HCT116 (cell line): ENCODE measurements around the gene SYT7. TPM values are rescaled to one million over a fixed set of nuclear protein-coding genes. Genes with fewer than 3 reads are reported as not detected.

Experiments
- ATAC-seq: fragments of 200-7000 bp; cut with Tn5 transposase; 2 replicates; pipeline ENCODE4 v1.9.1; 2020; ENCODE audit warnings: mild to moderate bottlenecking, moderate library complexity
- BruUV-seq: library from RNA; stranded (reverse); fragments of 400-500 nt; replicated peaks from 2 replicates; lab custom pipeline; 2021; lab: Mats Ljungman, UMichigan
- CTCF ChIA-PET: fragments of 300-600 bp; sonication (Branson Sonifier 250); formaldehyde crosslinking; loops from one replicate; lab custom pipeline; 2021; ENCODE audit warnings: antibody characterized with exemption; lab: Charles Lee
- POLR2A ChIA-PET: fragments of 300-600, 350-600 bp; sonication (Branson Sonifier 250); formaldehyde crosslinking; loops from one replicate; lab custom pipeline; 2021; ENCODE audit warnings: antibody characterized with exemption; lab: Charles Lee
- RAD21 ChIA-PET, 2 experiments: fragments of 300-600 bp; sonication (Branson Sonifier 250); formaldehyde crosslinking; loops; one replicate each; lab custom pipeline; 2023; ENCODE audit warnings: low total read pairs in 2 of 2; ENCODE audit not compliant: uncharacterized antibody in 2 of 2, unreplicated experiment in 2 of 2, low non-redundant PET in 1 of 2; lab: Charles Lee
- DNase-seq: peaks from one replicate; pipeline ENCODE4 v3.0.0-alpha.2; 2010; ENCODE audit warnings: low read depth, low spot score
- H2AFZ ChIP-seq: fragments of 200-600 bp; shearing (Covaris generic), sonication (generic); 2 replicates; pipeline ENCODE4 v1.6.1; 2017; ENCODE audit warnings: low read depth, mixed run types, mixed read lengths, antibody characterized with exemption, low read length; ENCODE audit not compliant: poor library complexity, severe bottlenecking
- H3K27ac ChIP-seq: 2 replicates; pipeline ENCODE4 v1.5.1; 2012; ENCODE audit warnings: low read depth, low read length
- H3K27me3 ChIP-seq: fragments of 200-600 bp; sonication (generic); 2 replicates; pipeline ENCODE4 v1.6.1; 2016; ENCODE audit warnings: mixed run types, low read length, mixed read lengths; ENCODE audit not compliant: insufficient read depth
- H3K36me3 ChIP-seq, 2 experiments: fragments of 200-500 bp in 1 of 2; fragments of 200-600 bp in 1 of 2; sonication (Bioruptor generic) in 1 of 2; sonication (generic) in 1 of 2; 2 replicates each; pipeline versions ENCODE4 v1.5.1 to v1.6.1; 2014 to 2016; ENCODE audit warnings: low read length in 2 of 2, inconsistent platforms in 1 of 2, mixed read lengths in 1 of 2, mixed run types in 1 of 2; ENCODE audit not compliant: insufficient read depth in 2 of 2, control insufficient read depth in 1 of 2
- H3K4me1 ChIP-seq, 2 experiments: fragments of 200-600 bp in 1 of 2; sonication (generic) in 1 of 2; 2 replicates each; pipeline versions ENCODE4 v1.5.1 to v1.6.1; 2012 to 2017; ENCODE audit warnings: low read length in 2 of 2, inconsistent platforms in 1 of 2, mild to moderate bottlenecking in 1 of 2, mixed read lengths in 1 of 2, mixed run types in 1 of 2, moderate library complexity in 1 of 2; ENCODE audit not compliant: insufficient read depth in 2 of 2, control insufficient read depth in 1 of 2
- H3K4me2 ChIP-seq: fragments of 200-600 bp; sonication (generic); 2 replicates; pipeline ENCODE4 v1.6.1; 2017; ENCODE audit warnings: mixed run types, low read length, mixed read lengths
- H3K4me3 ChIP-seq, 2 experiments: fragments of 200-600 bp in 1 of 2; sonication (generic) in 1 of 2; replicated peaks in 1 of 2; 2 replicates each; pipeline ENCODE4 v1.5.1; 2011 to 2016; ENCODE audit warnings: low read length in 2 of 2, control low read depth in 1 of 2, low read depth in 1 of 2, mild to moderate bottlenecking in 1 of 2, mixed read lengths in 1 of 2, mixed run types in 1 of 2
- H3K79me2 ChIP-seq: fragments of 200-600 bp; sonication (generic); 2 replicates; pipeline ENCODE4 v1.6.1; 2017; ENCODE audit warnings: mild to moderate bottlenecking, mixed run types, low read length, moderate library complexity, mixed read lengths; ENCODE audit not compliant: insufficient read depth
- H3K9ac ChIP-seq: fragments of 200-600 bp; sonication (generic); 2 replicates; pipeline ENCODE4 v1.6.1; 2016; ENCODE audit warnings: low read length, mixed read lengths
- H3K9me2 ChIP-seq: fragments of 200-600 bp; sonication (generic), shearing (Covaris generic); 2 replicates; pipeline ENCODE4 v1.6.1; 2017; ENCODE audit warnings: mixed run types, mild to moderate bottlenecking, moderate library complexity; ENCODE audit not compliant: insufficient read depth
- H3K9me3 ChIP-seq, 2 experiments: fragments of 200-500 bp in 1 of 2; fragments of 200-600 bp in 1 of 2; sonication (Bioruptor generic) in 1 of 2; sonication (generic) in 1 of 2; 2 replicates each; pipeline ENCODE4 v1.6.1; 2014 to 2017; ENCODE audit warnings: low read length in 2 of 2, mixed read lengths in 2 of 2, inconsistent platforms in 1 of 2, low read depth in 1 of 2, mild to moderate bottlenecking in 1 of 2, mixed run types in 1 of 2, moderate library complexity in 1 of 2; ENCODE audit not compliant: control insufficient read depth in 1 of 2, insufficient read depth in 1 of 2
- H4K20me1 ChIP-seq: fragments of 200-600 bp; sonication (generic), shearing (Covaris generic); 2 replicates; pipeline ENCODE4 v1.6.1; 2017; ENCODE audit warnings: mixed run types, mild to moderate bottlenecking, moderate library complexity; ENCODE audit not compliant: insufficient read depth
- CBX3 ChIP-seq: IDR thresholded peaks from 2 replicates; pipeline ENCODE4 v1.6.1; 2012; ENCODE audit warnings: low read depth
- CEBPB ChIP-seq: IDR thresholded peaks from 2 replicates; pipeline ENCODE4 v1.6.1; 2012; ENCODE audit warnings: low read depth
- EGR1 ChIP-seq: IDR thresholded peaks from 2 replicates; pipeline ENCODE4 v1.6.1; 2012; ENCODE audit warnings: low read depth
- EZH2phosphoT487 ChIP-seq: fragments of 200-600 bp; IDR thresholded peaks from 2 replicates; pipeline ENCODE4 v1.6.1; 2018; ENCODE audit warnings: antibody characterized with exemption, borderline replicate concordance
- FOSL1 ChIP-seq: IDR thresholded peaks from 2 replicates; pipeline ENCODE4 v1.6.1; 2012; ENCODE audit warnings: low read depth
- JUND ChIP-seq: IDR thresholded peaks from 2 replicates; pipeline ENCODE4 v1.6.1; 2012
- POLR2AphosphoS5 ChIP-seq: IDR thresholded peaks from 2 replicates; pipeline ENCODE4 v1.6.1; 2011; ENCODE audit warnings: mild to moderate bottlenecking, low read depth, low read length, moderate library complexity
- SIN3A ChIP-seq: IDR thresholded peaks from 2 replicates; pipeline ENCODE4 v1.6.1; 2012; ENCODE audit warnings: low read depth
- SP1 ChIP-seq: IDR thresholded peaks from 2 replicates; pipeline ENCODE4 v1.6.1; 2012; ENCODE audit warnings: low read depth
- TCF7L2 ChIP-seq: IDR thresholded peaks from 2 replicates; pipeline ENCODE4 v1.7.0; 2011; ENCODE audit warnings: borderline replicate concordance, inconsistent platforms; ENCODE audit not compliant: insufficient read depth, insufficient read length; ENCODE audit errors: extremely low read depth
- YY1 ChIP-seq: IDR thresholded peaks from 2 replicates; pipeline ENCODE4 v1.6.1; 2011; ENCODE audit warnings: low read length, low read depth, moderate library complexity, mild to moderate bottlenecking; ENCODE audit not compliant: insufficient replicate concordance; ENCODE audit errors: extremely low read depth
- ZFX ChIP-seq: fragments of 450-650 bp; IDR thresholded peaks from 2 replicates; pipeline ENCODE4 v1.6.1; 2017
- ZNF274 ChIP-seq: fragments of 200-500 bp; sonication (Bioruptor generic); IDR thresholded peaks from 2 replicates; pipeline ENCODE4 v1.6.1; 2014; ENCODE audit warnings: mild to moderate bottlenecking, low read depth, low read length, inconsistent platforms
- intact Hi-C: fragments of 100-400 bp; cut with micrococcal nuclease; formaldehyde crosslinking; loops from 2 replicates; pipeline ENCODE4 v1.10.0; 2022
- total RNA-seq: library from RNA; stranded (reverse); gene quantifications from one replicate; pipeline ENCODE4 v1.2.1, GENCODE V29; 2021; ENCODE audit not compliant: unreplicated experiment
- TF ChIP-seq, protein P1 (sequence below): IDR thresholded peaks from 2 replicates; pipeline ENCODE4 v1.6.1; 2012
- TF ChIP-seq, protein P2 (sequence below), 3 experiments: fragments of 200-600 bp in 1 of 3; sonication (generic) in 1 of 3; IDR thresholded peaks in 2 of 3; conservative IDR thresholded peaks in 1 of 3; 2 replicates each; pipeline ENCODE4 v1.5.1; 2012 to 2017; ENCODE audit warnings: low read depth in 2 of 3, low read length in 2 of 3, antibody characterized with exemption in 1 of 3, borderline replicate concordance in 1 of 3, control low read depth in 1 of 3, mild to moderate bottlenecking in 1 of 3, mixed read lengths in 1 of 3, mixed run types in 1 of 3, moderate library complexity in 1 of 3; ENCODE audit not compliant: insufficient read depth in 1 of 3
- TF ChIP-seq, protein P3 (sequence below): IDR thresholded peaks from 2 replicates; pipeline ENCODE4 v1.6.1; 2012

SYT7 gene
- total RNA-seq, 1 experiment from 2014 or later, result 27.4 TPM

DNA sequence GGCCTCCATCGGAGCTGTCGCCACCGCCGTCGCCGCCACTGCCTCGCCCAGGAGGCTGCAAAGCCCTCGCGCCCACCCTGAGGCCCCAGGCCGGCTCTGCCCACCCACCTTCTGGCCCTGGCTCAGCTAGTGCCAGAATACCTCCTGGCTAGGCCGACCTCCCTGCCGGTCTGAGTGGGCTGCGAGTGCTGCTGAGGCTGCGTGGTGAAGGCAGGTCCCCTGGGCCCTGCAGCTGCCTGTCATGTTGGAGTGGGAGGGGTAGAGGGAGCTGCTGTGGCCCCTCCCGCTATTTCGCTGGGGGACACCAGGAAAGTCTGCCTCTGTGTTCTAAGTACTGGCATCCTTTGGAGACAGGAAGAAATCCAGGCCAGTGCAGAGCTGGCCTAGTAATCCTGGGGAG, 38.2 kb downstream of the SYT7 start:
- H3K4me2 ChIP-seq, result no peak overlapping the region
- POLR2A ChIA-PET, result no interaction called here
- no peak overlapping the region for H3K4me3 ChIP-seq
- RAD21 ChIA-PET, result no interaction called here
- H3K27ac ChIP-seq, result no peak overlapping the region; the same call in 1 of the 2 replicates
- H3K9me2 ChIP-seq, result no peaks in the 10 kb centered on the region
- BruUV-seq, result no TSS peak
- intact Hi-C loops, result no loop called here
- H4K20me1 ChIP-seq, result no peaks in the 10 kb centered on the region
- TF ChIP-seq ZFX, result no peak
- no peak for TF ChIP-seq TCF7L2
- TF ChIP-seq EZH2phosphoT487, result no peak
- TF ChIP-seq POLR2AphosphoS5, result no peak
- TF ChIP-seq SP1, result no peak
- TF ChIP-seq FOSL1, result no peak
- TF ChIP-seq, protein P1, sequence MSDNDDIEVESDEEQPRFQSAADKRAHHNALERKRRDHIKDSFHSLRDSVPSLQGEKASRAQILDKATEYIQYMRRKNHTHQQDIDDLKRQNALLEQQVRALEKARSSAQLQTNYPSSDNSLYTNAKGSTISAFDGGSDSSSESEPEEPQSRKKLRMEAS, result no peak
- TF ChIP-seq YY1, result no peak
- TF ChIP-seq JUND, result no peak
- TF ChIP-seq, protein P2, sequence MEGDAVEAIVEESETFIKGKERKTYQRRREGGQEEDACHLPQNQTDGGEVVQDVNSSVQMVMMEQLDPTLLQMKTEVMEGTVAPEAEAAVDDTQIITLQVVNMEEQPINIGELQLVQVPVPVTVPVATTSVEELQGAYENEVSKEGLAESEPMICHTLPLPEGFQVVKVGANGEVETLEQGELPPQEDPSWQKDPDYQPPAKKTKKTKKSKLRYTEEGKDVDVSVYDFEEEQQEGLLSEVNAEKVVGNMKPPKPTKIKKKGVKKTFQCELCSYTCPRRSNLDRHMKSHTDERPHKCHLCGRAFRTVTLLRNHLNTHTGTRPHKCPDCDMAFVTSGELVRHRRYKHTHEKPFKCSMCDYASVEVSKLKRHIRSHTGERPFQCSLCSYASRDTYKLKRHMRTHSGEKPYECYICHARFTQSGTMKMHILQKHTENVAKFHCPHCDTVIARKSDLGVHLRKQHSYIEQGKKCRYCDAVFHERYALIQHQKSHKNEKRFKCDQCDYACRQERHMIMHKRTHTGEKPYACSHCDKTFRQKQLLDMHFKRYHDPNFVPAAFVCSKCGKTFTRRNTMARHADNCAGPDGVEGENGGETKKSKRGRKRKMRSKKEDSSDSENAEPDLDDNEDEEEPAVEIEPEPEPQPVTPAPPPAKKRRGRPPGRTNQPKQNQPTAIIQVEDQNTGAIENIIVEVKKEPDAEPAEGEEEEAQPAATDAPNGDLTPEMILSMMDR (IDR thresholded peaks at IDR 0.05 in 2 of 3, conservative IDR thresholded peaks at IDR 0.05 in 1 of 3; ENCODE audit: borderline replicate concordance in 1 of 3, insufficient read depth in 1 of 3, low read depth in 2 of 3, low read length in 2 of 3), result no peak
- no peak for TF ChIP-seq CEBPB
- no peak for TF ChIP-seq SIN3A
- TF ChIP-seq CBX3, result no peak
- TF ChIP-seq ZNF274, result no peak
- TF ChIP-seq, protein P3, sequence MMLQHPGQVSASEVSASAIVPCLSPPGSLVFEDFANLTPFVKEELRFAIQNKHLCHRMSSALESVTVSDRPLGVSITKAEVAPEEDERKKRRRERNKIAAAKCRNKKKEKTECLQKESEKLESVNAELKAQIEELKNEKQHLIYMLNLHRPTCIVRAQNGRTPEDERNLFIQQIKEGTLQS, result no peak
- TF ChIP-seq EGR1, result no peak
- no peak overlapping the region for H2AFZ ChIP-seq
- H3K9ac ChIP-seq, result no peak overlapping the region
- no peaks in the 10 kb centered on the region for H3K79me2 ChIP-seq
- no peaks in the 10 kb centered on the region for H3K9me3 ChIP-seq
- no peak for ATAC-seq
- CTCF ChIA-PET, result interaction anchor here (1.5 to 2.0 kb wide), 2 partner anchors 11 to 24 kb away, joined by 4 to 8 read pairs; no protein-coding TSS in a partner anchor
- H3K27me3 ChIP-seq, result no peaks in the 10 kb centered on the region
- H3K4me1 ChIP-seq, result peaks cover 6 to 23% of the 10 kb centered on the region in 2 experiments
- DNase-seq, result no peak
- H3K36me3 ChIP-seq, result no peaks in the 10 kb centered on the region; a peak in 1 of 4 replicates
